NCI-H1417 (cell line): Measurements from ENCODE around the gene SLC25A47.
"Not testable (repeated sequence)": the region's sequence is repeated elsewhere in the genome, so short reads cannot be mapped to it uniquely, and the experiment has no call there.

Experiments used
- DNase-seq, 3 experiments: peaks; one replicate each; lab custom pipeline; 2025; lab: John Stamatoyannopoulos, UW

Gene SLC25A47

DNA sequence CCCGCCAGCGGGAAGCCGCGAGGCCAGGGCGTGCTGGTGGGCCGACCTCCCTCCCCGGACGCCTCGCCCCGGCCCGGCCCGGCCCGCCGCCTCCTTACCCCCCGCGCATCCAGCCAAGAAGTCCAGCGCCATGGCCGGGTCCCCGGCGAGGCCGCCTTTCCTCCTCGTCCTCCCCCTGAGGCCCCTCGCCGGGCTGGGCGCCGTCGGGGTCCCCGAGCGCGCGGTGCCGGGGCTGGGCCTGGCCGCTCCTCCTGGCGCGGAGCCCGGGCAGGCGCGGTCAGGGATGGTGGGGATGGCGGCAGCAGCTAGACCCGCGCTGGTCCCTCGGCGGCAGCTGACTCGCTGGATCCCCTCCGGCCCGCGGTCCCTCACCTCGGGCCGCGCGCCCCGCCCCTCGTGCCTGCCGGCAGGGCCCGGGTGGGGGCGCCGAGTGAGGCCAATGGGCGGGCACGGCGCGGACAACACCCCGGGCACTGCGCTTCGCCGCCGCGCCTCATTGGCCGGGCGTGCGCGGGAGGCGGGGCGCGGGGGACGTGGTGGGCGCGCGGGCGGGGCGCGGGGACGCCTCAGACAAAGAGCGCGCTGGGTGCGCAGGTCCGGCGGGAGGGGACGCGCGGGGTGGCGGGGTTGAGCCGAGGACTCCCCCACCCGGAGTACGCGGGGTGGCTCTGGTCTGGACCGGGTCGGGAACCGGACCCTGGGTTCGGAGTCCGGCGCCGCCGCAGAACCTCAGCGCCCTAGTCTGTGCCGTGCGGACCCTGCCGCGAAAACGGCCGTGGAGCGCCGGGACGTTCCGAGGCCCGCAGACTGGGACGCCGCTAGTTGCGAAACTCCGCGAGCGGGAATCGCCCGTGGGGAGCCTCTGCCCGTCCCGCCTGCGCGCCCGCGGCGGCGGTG is 16.8 kb upstream of the SLC25A47 start, which contains the start of gene SLC25A29:
TSS of gene SLC25A29 (minus strand) at position 344 of the 897 bp plus-strand sequence. CDS start at position 132, 212 bp downstream.
- peak; percentile 96 to 98 (median 98) for DNase-seq

DNA sequence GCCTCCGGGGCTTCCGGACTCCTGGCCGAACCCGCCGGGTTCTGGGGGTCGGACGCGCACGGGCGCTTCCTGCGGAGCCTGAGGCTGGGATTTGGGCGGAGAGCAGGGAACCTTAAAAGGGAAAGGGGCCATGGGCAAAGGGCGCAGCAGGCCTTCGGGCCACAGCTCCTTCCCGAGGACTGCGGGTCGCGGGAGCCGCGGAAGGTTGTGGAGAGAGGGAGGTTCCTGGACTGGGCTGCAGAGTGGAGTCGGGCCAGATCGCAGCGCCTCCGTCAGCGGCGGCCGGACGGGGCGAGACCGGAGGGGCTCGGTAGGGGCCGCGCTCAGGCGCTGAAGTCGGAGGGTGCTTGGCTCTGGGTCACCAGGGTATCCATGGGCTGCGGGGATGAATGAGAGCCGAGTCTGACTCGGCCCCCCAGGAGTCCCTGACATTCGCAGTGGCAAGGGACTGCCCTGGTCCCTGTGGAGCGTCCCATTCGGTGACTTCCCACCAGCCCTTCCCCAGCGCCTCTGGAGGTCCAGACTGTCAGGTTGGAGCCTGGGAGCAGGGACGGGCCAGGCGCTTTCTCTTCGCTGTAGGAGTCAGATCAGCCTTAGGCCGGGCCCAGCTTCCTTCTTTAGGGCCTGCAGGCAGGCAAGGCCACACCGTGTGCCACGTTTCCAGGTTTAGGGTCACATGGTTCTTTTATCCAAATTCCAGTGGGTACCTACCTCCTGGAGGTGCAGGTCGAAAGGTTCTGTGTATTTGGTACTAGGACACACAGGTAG is 16.0 kb upstream of the SLC25A47 start:
- peak in 1 of 3 experiments; percentile 63 for DNase-seq

- DNase-seq = peak in 1 of 3 experiments; percentile 29
These were observed 15.2 kb upstream of the SLC25A47 start for GRCh38 chr14:100307766-100308426.

DNA sequence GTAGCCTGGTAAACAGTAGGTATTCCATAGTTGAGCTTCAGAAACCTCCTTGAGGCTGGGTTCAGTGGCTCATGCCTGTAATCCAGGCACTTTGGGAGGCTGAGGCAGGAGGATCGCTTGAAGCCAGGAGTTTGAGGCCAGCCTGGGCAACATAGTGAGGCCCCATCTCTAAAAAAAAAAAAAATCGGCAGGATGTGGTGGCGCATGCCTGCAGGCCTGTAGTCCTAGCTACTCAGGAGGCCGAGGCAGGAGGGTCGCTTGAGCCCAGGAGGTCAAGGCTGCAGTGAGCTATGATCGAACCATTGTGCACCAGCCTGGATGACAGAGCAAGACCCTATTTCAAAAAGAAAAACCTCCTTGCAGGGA is 14.7 kb upstream of the SLC25A47 start:
- not testable (repeated sequence) for DNase-seq

GRCh38 chr14:100309028-100309737 is 14.0 kb upstream of the SLC25A47 start:
- DNase-seq = no peak

DNA sequence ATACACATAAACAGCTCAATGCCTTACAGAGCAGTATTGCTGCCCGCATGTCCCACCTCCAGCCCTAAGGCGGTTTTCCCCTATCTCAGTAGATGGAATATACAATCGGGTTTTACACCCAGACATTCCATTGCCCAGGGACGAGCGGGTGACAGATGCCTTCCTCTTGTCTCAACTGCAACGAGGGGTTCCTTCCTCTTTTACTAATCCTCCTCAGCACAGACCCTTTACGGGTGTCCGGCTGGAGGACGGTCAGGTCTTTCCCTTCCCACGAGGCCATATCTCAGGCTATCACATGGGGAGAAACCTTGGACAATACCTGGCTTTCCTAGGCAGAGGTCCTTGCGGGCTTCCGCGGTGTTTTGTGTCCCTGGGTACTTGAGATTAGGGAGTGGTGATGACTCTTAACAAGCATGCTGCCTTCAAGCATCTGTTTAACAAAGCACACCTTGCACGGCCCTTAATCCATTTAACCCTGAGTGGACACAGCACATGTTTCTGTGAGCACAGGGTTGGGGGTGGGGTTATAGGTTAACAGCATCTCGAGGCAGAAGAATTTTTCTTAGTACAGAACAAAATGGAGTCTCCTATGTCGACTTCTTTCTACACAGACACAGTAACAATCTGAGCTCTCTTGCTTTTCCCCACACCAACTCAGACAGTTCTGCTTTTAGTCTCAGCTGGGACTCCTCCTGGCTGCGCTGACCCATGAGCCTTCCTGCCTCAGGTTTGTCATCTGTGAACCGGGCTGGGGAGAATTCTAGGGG is 10.8 kb upstream of the SLC25A47 start:
- peak; percentile 57 to 69 (median 62) for DNase-seq

- DNase-seq = peak in 2 of 3 experiments; percentile 62 to 69
These were observed 10.2 kb upstream of the SLC25A47 start for GRCh38 chr14:100312877-100313400.

DNA sequence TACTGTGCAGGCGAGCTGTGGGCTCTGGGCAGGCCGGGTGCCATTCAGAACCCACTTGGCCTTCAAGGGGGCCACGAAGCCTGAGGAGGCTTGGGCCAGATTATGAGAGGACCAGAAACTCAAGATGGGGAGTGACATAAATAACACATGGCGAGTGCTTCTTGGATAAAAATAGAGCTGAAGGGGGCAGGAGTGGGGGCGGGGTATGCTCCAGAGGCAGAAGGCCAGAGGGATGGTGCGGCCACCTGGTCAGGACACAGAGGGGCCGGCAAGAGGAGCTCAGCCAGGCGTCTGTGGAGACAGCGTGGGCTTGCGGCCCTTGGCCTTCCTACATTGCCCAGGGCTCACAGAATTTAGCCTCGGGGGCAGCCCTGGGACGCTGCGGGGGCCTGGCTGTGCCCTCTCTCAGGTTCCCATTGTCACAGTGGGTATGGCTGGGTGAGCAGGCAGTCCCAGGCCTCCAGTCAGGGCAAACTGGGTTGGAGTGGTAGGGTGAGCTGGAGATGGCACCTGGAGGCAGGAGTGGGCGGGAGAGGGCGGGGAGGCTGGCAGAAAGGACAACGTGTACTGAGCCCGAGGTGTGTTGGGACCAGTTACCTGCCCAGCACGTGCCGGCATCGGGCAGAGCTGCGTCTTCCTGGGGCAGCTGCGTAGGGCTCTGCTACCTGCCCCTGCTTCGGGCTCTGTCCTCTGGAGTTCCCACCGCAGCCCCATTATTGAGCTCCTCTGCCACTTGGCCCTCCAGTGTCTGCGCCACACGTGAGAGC is 9.5 kb upstream of the SLC25A47 start:
- no peak for DNase-seq

DNA sequence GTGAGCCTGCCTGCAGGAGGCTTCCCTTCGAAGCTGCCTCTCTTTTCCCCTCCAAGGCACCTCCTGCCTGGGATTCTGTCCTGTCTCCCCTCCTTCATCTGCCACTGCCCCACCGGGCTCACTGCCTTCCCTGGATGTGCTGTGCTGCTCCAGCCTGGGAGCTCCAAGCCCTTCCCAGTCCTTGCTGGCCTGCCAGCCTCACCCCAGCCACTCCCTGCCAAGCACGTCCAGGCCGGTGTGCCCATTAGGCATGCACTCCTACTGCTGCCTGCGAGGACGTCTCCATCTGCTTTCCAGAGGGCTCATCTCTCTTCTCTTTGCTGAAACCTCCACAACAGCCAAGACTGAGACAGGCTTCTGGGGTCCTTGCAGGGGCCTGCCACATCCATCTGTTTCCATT is 8.4 kb upstream of the SLC25A47 start:
- no peak for DNase-seq

GRCh38 chr14:100317389-100317788 is 5.8 kb upstream of the SLC25A47 start:
- no peak for DNase-seq

DNA sequence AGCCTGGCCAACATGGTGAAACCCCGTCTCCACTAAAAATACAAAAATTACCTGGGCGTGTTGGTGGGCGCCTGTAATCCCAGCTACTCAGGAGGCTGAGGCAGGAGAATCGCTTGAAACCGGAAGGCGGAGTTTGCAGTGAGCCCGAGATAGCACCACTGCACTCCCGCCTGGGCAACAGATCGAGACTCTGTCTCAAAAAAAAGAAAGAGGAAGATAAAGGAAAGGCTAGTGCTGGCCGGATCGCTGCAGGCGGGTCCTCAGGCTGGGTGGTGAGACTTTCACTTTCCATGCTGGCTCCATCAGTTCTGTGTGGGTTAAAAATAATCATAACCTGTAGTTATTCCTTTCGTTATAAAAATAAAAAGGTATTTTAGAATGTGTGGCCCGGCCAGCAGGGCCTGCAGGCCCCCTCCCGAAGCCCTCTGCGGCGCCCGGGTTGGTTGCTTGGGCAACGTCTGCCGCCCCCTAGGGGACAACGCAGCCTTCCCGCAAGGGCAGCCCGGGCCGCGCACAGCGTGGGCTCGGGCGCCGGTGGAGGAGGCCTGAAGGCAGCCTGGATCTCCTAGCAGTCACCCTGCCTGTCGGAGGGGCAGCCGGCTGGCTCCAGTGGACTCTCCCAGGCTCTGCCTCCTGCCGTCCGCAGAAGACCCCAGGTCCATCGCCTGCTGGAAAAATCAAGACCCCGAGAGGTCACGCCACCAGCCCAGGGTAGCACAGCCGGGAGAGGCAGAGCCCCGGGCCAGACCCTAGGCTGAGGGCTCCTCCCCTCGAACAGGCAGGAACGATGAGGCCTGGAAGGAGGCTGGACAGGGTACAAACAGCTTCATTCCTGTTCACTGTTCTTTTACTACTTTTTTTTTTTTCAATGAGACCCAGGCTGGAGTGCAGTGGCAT is 5.0 kb upstream of the SLC25A47 start:
- DNase-seq = no peak

DNA sequence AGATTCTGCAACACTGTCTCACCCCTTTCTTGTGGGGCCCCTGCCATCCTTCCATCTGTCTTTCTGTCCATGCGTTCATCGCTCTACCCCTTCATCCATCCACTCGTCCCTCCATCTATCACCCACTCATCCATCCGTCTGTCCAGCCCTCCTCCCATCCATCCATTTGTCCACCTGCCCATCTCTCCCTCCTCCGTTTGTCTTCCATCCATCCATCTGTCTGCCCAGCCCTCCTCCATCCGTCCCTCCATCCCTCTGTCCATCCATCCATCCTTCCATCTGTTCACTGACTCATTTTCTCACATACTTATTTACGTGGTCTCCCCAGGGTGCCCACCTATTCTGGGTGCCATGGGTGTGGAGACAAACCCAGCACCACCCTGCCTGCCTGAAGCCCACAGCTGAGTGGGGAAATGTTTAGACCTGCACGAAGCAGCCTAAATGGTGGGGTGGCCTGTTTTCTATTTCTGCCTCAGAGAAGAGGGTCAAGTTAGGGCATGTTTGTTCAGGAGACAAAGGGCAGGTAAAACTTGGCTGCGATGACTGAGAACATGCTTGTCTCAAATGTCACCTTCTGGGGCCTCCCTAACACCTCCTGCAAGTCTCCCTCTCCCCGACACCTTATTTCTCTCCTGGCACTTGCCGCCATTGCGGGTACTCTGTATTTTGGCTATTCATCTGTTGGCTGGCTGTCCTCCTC is 2.8 kb upstream of the SLC25A47 start:
- DNase-seq = no peak

GRCh38 chr14:100321473-100322137 is 1.5 kb upstream of the SLC25A47 start:
- peak in 2 of 3 experiments; percentile 47 to 73 for DNase-seq

GRCh38 chr14:100322138-100322957 is 791 bp upstream of the SLC25A47 start:
- DNase-seq = no peak

GRCh38 chr14:100323942-100324307 is 786 bp downstream of the SLC25A47 start:
- DNase-seq = no peak

DNA sequence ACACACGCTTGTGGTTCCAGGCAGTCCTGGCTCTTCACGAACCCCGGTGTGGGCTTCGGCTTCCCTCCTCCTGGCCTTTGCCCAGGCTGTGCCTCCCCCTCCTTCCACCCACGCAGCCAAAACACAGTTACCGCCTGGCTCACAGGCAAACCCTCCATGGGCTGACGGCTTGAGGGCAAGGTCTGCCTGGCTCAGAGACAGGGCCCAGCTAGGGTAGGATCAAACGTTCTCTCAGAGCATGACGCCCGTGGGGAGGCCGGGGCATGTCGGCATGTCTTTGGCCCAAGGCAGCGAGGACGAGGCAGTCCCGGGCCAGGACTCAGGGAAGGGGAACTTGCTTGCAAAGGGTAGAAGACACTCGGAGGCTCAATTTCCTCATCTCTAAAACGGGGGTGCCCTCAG is 2.1 kb downstream of the SLC25A47 start:
- no peak for DNase-seq

DNA sequence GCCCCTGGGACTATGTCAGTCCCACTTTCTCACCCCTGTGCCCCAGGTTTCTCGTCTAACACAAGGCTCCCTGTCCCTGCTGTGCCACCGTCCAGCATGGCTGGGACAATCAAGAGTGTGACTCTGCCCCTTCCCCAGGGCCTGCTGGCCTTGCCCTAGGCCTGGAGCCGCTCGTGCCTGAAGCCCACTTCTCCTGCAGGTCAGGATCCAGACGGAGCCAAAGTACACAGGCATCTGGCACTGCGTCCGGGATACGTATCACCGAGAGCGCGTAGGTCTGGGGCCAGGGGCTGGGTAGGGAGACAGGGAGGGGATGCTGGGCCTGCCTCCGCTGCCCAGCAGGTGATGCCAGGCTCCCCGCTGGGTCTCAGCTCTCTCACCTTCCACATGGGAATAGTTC is 2.8 kb downstream of the SLC25A47 start:
- no peak for DNase-seq
